Measurements from ENCODE around the gene LRP5.

GRCh38 chr11:68325907-68326220, 13.5 kb downstream of the LRP5 start:
- TF ChIP-seq CTCF (IDR thresholded peaks at IDR 0.05) (no peak), EP300 (IDR thresholded peaks at IDR 0.05) (no peak), POLR2A (IDR thresholded peaks at IDR 0.05) (no peak), POLR2AphosphoS5 (IDR thresholded peaks at IDR 0.05) (no peak)
